Endothelial cell of umbilical vein (primary cell): Measurements from ENCODE around the gene AMIGO1. TPM values are rescaled to one million over a fixed set of nuclear protein-coding genes. Genes with fewer than 3 reads are reported as not detected.

Source experiments
- BruUV-seq: library from RNA; stranded (reverse); fragments of 400-500 nt; replicated peaks from 2 replicates; lab custom pipeline; 2021; lab: Mats Ljungman, UMichigan
- CTCF ChIA-PET: fragments of 300-600, 350-600 bp; sonication (Branson Sonifier 250); formaldehyde crosslinking; loops from one replicate; lab custom pipeline; 2021; ENCODE audit warnings: antibody characterized with exemption, inconsistent platforms; lab: Charles Lee
- POLR2A ChIA-PET: fragments of 300-600, 350-600 bp; sonication (Branson Sonifier 250); formaldehyde crosslinking; loops from one replicate; lab custom pipeline; 2021; ENCODE audit warnings: antibody characterized with exemption, inconsistent platforms; lab: Charles Lee
- DNase-seq: peaks from one replicate; pipeline ENCODE4 v3.0.0-alpha.2; 2011; ENCODE audit warnings: low read depth, low spot score
- FAIRE-seq: peaks from 2 replicates; lab custom pipeline; 2011; peaks lifted over from hg19 to GRCh38; lab: Jason Lieb, UNC
- H2AFZ ChIP-seq: 2 replicates; pipeline ENCODE4 v1.6.0; 2012; ENCODE audit warnings: low read depth, low read length, control low read depth, inconsistent platforms
- H3K27ac ChIP-seq: 2 replicates; pipeline ENCODE4 v1.5.1; 2011; ENCODE audit warnings: low read depth, mild to moderate bottlenecking, control low read depth, low read length, moderate library complexity; ENCODE audit not compliant: insufficient read depth
- H3K27me3 ChIP-seq, 2 experiments: 2 replicates each; pipeline versions ENCODE4 v1.6.0 to v1.6.1; 2011; ENCODE audit warnings: low read length in 2 of 2, mixed read lengths in 1 of 2; ENCODE audit not compliant: control insufficient read depth in 2 of 2, insufficient read depth in 2 of 2
- H3K36me3 ChIP-seq, 2 experiments: 2 replicates in 1 of 2; 3 replicates in 1 of 2; pipeline ENCODE4 v1.5.1; 2011; ENCODE audit warnings: low read length in 2 of 2, mild to moderate bottlenecking in 1 of 2, moderate library complexity in 1 of 2; ENCODE audit not compliant: control insufficient read depth in 2 of 2, insufficient read depth in 2 of 2; ENCODE audit errors: extremely low read depth in 1 of 2
- H3K4me1 ChIP-seq: 3 replicates; pipeline ENCODE4 v1.5.1; 2011; ENCODE audit warnings: mild to moderate bottlenecking, low read length; ENCODE audit not compliant: control insufficient read depth, insufficient read depth; ENCODE audit errors: extremely low read depth
- H3K4me2 ChIP-seq: 2 replicates; pipeline ENCODE4 v1.6.1; 2011; ENCODE audit warnings: low read length, control low read depth, mixed read lengths; ENCODE audit not compliant: insufficient read depth
- H3K4me3 ChIP-seq, 3 experiments: fragments of 200-600 bp in 1 of 3; sonication (generic), shearing (Covaris generic) in 1 of 3; replicated peaks in 1 of 3; 2 replicates each; pipeline ENCODE4 v1.5.1; 2011 to 2016; ENCODE audit warnings: control low read depth in 3 of 3, low read length in 3 of 3, mild to moderate bottlenecking in 2 of 3, inconsistent platforms in 1 of 3, low read depth in 1 of 3, moderate library complexity in 1 of 3; ENCODE audit not compliant: insufficient read depth in 1 of 3
- H3K79me2 ChIP-seq: 2 replicates; pipeline ENCODE4 v1.6.0; 2012; ENCODE audit warnings: low read length, inconsistent platforms; ENCODE audit not compliant: control insufficient read depth, insufficient read depth
- H3K9ac ChIP-seq: replicated peaks from 2 replicates; pipeline ENCODE3; 2011; ENCODE audit warnings: low read length, control low read depth; ENCODE audit not compliant: insufficient read depth; ENCODE audit errors: extremely low read depth
- H3K9me1 ChIP-seq: replicated peaks from 3 replicates; pipeline ENCODE4 v1.6.0; 2011; ENCODE audit warnings: mild to moderate bottlenecking, low read length; ENCODE audit not compliant: control insufficient read depth, insufficient read depth; ENCODE audit errors: extremely low read depth
- H3K9me3 ChIP-seq: replicated peaks from 2 replicates; pipeline ENCODE4 v1.5.1; 2012; ENCODE audit warnings: low read length, inconsistent platforms; ENCODE audit not compliant: control insufficient read depth, insufficient read depth
- H4K20me1 ChIP-seq: replicated peaks from 2 replicates; pipeline ENCODE3; 2011; ENCODE audit warnings: mild to moderate bottlenecking, low read length; ENCODE audit not compliant: control insufficient read depth, insufficient read depth; ENCODE audit errors: extremely low read depth
- CTCF ChIP-seq, 2 donors: IDR thresholded peaks; 1 replicate in 1 of 2; 2 replicates in 1 of 2; pipeline ENCODE4 v1.5.1; 2011; ENCODE audit warnings: low read length in 2 of 2, mild to moderate bottlenecking in 2 of 2, moderate library complexity in 2 of 2, control low read depth in 1 of 2, inconsistent platforms in 1 of 2, low read depth in 1 of 2; ENCODE audit not compliant: insufficient read depth in 1 of 2; ENCODE audit errors: extremely low read depth in 1 of 2
- EZH2 ChIP-seq: IDR thresholded peaks from 2 replicates; pipeline ENCODE4 v1.6.1; 2012; ENCODE audit warnings: borderline replicate concordance, low read depth, mild to moderate bottlenecking, moderate library complexity, low read length, inconsistent platforms; ENCODE audit not compliant: severe bottlenecking
- FOS ChIP-seq: IDR thresholded peaks from 2 replicates; pipeline ENCODE4 v1.6.1; 2011; ENCODE audit warnings: mild to moderate bottlenecking, low read length, moderate library complexity, borderline replicate concordance; ENCODE audit not compliant: insufficient read depth
- GATA2 ChIP-seq: IDR thresholded peaks from 2 replicates; pipeline ENCODE4 v1.7.0; 2011; ENCODE audit warnings: low read depth, mild to moderate bottlenecking, moderate library complexity, mixed read lengths, low read length; ENCODE audit not compliant: insufficient read length, insufficient read depth
- JUN ChIP-seq: IDR thresholded peaks from 2 replicates; pipeline ENCODE4 v1.6.1; 2011; ENCODE audit warnings: borderline replicate concordance, low read depth; ENCODE audit not compliant: insufficient read length, insufficient read depth
- MYC ChIP-seq: IDR thresholded peaks from one replicate; pipeline ENCODE4 v1.6.1; 2011; ENCODE audit warnings: mild to moderate bottlenecking, low read depth, low read length
- POLR2A ChIP-seq: IDR thresholded peaks from 2 replicates; pipeline ENCODE4 v1.6.1; 2012; ENCODE audit warnings: low read depth, mild to moderate bottlenecking, control low read depth, low read length
- POLR2AphosphoS5 ChIP-seq: IDR thresholded peaks from 2 replicates; pipeline ENCODE4 v1.6.1; 2012; ENCODE audit warnings: low read depth, mild to moderate bottlenecking, control low read depth, low read length, moderate library complexity; ENCODE audit not compliant: insufficient read depth
- dilution Hi-C: fragments of 300-500 bp; cut with MboI; formaldehyde crosslinking; loops from one replicate; pipeline ENCODE4 v1.15.0; 2019; ENCODE audit warnings: low sequenced_read_pairs; ENCODE audit not compliant: extremely low pct_ligation_motif_present
- intact Hi-C: fragments of 100-400 bp; cut with micrococcal nuclease; formaldehyde crosslinking; loops from one replicate; pipeline ENCODE4 v1.10.0; 2022
- polyA plus RNA-seq, 4 experiments: library from polyadenylated mRNA; depleted of rRNA in 3 of 4; stranded (reverse) in 3 of 4; unstranded in 1 of 4; fragments of >200 nt; gene quantifications; 2 replicates each; pipeline versions ENCODE4 v1.2.1 to v1.2.3, GENCODE V29; 2011 to 2012; ENCODE audit warnings: missing spikeins in 1 of 4
- total RNA-seq: library from RNA; stranded (reverse); gene quantifications from 2 replicates; pipeline ENCODE4 v1.2.3, GENCODE V29; 2021
- TF ChIP-seq, protein P1 (sequence below): IDR thresholded peaks from 2 replicates; pipeline ENCODE4 v1.6.1; 2011; ENCODE audit not compliant: insufficient read depth, insufficient read length

AMIGO1 gene
- total and polyA plus RNA-seq, 2 donors (not counting 3 experiments of a cell fraction or from before 2014, with no cell fraction given) = 0.80 to 0.88 TPM

- dilution Hi-C loops = no loop called here
- no peaks in the 10 kb centered on the region for H4K20me1 ChIP-seq
- CTCF ChIA-PET = interaction anchor here (1.0 to 1.4 kb wide), 6 partner anchors 9 to 191 kb away, joined by 3 to 7 read pairs (median 3); no protein-coding TSS in a partner anchor
- intact Hi-C loops = no loop called here
- H3K9me3 ChIP-seq = no peaks in the 10 kb centered on the region
- H3K4me2 ChIP-seq = no peak overlapping the region
- no peak overlapping the region for H3K9ac ChIP-seq
- BruUV-seq = no TSS peak
- FAIRE-seq (no peak), DNase-seq (no peak)
- no peak overlapping the region for H3K4me3 ChIP-seq
- H2AFZ ChIP-seq = no peak overlapping the region
- H3K9me1 ChIP-seq = no peaks in the 10 kb centered on the region
- no peaks in the 10 kb centered on the region for H3K79me2 ChIP-seq
- TF ChIP-seq EZH2 (no peak), MYC (no peak), CTCF (IDR thresholded peaks at IDR 0.05; ENCODE audit: extremely low read depth in 1 of 2, insufficient read depth in 1 of 2, low read depth in 1 of 2, low read length in 2 of 2) (no peak), POLR2AphosphoS5 (no peak), POLR2A (no peak), JUN (no peak), GATA2 (no peak), FOS (no peak)
- TF ChIP-seq, protein P1, sequence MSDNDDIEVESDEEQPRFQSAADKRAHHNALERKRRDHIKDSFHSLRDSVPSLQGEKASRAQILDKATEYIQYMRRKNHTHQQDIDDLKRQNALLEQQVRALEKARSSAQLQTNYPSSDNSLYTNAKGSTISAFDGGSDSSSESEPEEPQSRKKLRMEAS = no peak
- POLR2A ChIA-PET = no interaction called here
- no peaks in the 10 kb centered on the region for H3K36me3 ChIP-seq
- peaks cover 3% of the 10 kb centered on the region for H3K4me1 ChIP-seq
- H3K27ac ChIP-seq = no peak overlapping the region
- H3K27me3 ChIP-seq = peaks cover 66 to 77% of the 10 kb centered on the region in 2 experiments
Observed at GRCh38 chr1:109468903-109469302, 40.6 kb downstream of the AMIGO1 start.
